CD4-positive, alpha-beta T cell treated with Interleukin-15 for 4 hours (primary cell): Measurements from ENCODE around the gene SOCS7.
A peak's percentile ranks its signal among the peaks of the same experiment; 100 is the strongest.

Experiments used
- DNase-seq: peaks from one replicate; pipeline ENCODE4 v3.0.0-alpha.2; 2020; ENCODE audit warnings: low spot score

SOCS7 gene, protein sequence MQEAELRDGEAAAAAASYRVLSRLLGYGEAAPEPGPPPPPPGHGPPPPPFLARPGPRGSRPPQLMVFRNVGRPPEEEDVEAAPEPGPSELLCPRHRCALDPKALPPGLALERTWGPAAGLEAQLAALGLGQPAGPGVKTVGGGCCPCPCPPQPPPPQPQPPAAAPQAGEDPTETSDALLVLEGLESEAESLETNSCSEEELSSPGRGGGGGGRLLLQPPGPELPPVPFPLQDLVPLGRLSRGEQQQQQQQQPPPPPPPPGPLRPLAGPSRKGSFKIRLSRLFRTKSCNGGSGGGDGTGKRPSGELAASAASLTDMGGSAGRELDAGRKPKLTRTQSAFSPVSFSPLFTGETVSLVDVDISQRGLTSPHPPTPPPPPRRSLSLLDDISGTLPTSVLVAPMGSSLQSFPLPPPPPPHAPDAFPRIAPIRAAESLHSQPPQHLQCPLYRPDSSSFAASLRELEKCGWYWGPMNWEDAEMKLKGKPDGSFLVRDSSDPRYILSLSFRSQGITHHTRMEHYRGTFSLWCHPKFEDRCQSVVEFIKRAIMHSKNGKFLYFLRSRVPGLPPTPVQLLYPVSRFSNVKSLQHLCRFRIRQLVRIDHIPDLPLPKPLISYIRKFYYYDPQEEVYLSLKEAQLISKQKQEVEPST

GRCh38 chr17:38351412-38352222, at the start of gene SOCS7:
TSS of gene SOCS7 (plus strand) at chr17:38351844. CDS start at chr17:38352053, 209 bp downstream.
- DNase-seq, result peak; percentile 92

GRCh38 chr17:38315497-38315896, 36.1 kb upstream of the SOCS7 start:
- DNase-seq, result no peak

GRCh38 chr17:38317081-38317480, 34.6 kb upstream of the SOCS7 start:
- no peak for DNase-seq

- no peak for DNase-seq
Measured at GRCh38 chr17:38320482-38320881, 31.2 kb upstream of the SOCS7 start.

- DNase-seq, result peak; percentile 69
Measured at GRCh38 chr17:38322156-38322779, 29.4 kb upstream of the SOCS7 start.

GRCh38 chr17:38322897-38323296, 28.7 kb upstream of the SOCS7 start:
- no peak for DNase-seq

DNA sequence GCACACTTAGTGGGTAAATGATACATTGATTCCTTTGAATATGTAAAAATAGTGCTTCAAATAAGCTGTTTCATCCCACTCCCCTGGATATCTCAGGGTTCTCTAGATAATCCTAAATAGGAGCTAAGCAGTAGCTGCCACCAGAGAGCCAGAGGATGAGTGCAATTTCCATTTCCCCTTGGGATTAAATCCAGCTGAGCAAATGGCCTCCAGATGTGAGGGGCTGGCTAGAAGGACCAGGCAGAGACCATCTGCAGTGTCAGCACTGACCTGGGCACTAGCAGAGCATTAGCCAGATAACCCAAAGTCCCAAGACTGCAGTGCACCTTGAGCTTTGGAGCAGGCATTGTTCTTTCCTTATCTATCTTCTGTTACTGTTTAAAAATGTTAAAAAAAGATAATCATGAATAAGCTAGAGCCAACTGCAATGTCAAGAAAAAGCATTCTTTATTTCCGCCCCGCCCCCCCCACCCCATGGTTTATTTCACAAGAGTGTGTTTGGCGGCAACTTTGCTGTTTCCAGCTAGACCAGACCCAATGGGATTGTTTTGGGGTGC, 27.4 kb upstream of the SOCS7 start:
- DNase-seq, result no peak

- DNase-seq, result no peak
Measured at GRCh38 chr17:38324772-38325171, 26.9 kb upstream of the SOCS7 start.

GRCh38 chr17:38325221-38325851, 26.3 kb upstream of the SOCS7 start:
- DNase-seq, result no peak

DNA sequence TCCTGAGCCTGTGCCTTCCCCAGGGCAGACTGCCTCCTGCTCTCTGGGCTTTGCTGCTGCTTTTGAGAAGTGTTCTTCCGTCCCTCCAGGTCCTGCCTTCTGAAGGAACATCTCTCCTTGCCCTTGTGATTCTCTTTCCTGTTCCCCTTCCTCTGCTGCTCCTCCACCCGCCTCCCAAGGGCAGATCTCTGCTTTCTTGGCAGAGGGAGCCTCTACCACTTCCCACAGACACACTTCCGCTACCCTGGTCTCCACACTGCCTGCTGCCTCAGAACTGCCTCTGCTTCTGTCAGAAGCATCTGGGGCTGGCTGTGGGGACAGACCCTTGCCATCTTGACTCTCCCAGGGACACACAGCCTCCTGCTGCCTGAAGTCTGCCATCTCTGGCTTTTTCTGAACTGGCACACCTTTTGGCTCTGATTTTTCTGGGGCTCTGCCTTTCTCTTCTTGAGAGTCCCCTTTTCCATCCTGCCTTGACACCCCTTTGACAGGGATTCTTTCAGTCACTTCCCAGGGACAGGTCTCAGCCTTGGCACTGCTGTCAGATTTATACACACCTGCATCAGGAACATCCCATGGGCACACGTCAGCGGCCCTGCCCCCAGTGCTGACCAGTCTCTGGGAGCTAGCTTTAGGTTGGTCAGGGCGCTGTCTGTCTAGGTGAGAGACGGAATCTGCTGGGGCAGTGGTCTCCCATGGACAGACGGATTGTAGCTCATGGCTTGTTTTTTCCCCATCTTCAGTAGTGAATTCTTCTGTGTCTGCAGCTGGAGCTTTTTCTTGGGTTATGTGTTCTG, 24.4 kb upstream of the SOCS7 start:
- no peak for DNase-seq

DNA sequence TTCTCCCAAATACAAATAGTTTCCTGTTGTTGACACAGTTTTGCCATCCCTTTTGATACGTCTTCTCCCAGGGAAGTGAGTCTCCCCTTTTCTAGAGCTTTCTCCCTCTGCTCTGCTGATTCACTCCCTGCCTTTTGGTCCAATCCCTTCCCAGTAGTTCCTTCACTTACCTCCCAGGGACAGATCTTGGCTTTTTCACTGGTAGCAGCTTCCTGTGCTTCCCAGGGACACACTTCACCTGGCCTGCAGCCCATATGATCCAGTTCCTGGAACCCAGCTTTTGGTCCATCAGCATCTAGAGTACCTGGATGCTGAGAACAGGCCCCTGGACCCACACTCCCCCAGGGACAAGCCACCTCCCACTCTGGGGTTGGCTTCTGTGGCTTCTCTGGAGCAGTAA, 23.7 kb upstream of the SOCS7 start:
- DNase-seq, result no peak

- DNase-seq, result no peak
Measured at GRCh38 chr17:38328620-38329019, 23.0 kb upstream of the SOCS7 start.

GRCh38 chr17:38329284-38329683, 22.4 kb upstream of the SOCS7 start:
- no peak for DNase-seq

GRCh38 chr17:38329808-38330730, 21.6 kb upstream of the SOCS7 start:
- no peak for DNase-seq

DNA sequence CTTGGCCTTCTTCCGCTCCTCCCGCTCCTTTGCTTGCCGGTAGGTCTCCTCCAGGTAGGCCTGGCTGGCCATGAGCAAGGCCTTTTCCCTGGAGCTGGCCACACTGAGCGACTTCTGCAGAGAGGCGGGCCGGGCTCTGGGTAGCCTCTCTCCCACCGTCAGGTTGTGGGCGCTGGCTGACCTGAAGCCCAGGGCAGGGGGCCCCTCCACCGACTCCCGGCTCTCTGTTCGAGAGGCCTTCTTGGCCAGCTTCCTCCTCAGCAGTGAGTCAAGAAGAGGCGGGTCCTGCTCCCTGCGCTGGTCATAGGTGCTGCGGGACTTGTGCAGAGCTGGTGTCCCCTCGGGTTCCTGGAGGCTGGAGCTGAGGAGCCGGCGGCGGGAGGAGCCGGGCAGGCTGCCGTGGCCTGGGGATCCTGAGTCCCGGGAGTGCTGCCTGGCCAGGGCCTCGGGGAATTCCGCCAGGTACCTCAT, 20.7 kb upstream of the SOCS7 start:
- DNase-seq, result no peak

DNA sequence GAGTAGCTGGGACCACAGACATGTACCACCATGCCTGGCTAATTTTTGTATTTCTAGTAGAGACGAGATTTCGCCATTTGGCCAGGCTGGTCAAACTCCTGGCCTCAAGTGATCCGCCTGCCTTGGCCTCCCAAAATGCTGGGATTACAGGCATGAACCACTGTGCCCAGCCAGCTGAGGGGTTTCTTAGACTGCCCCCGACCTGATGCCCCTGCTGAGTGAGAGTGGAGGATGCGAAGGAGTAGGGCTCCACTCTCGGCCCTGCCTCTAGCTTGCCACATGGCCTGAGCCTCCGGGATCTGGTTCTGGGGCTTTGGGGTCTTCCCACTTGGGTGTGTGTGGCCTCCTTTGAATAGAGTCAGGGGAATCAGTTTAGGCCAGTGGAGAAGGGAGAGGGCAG, 18.9 kb upstream of the SOCS7 start:
- no peak for DNase-seq

- peak; percentile 28 for DNase-seq
Measured at GRCh38 chr17:38333635-38334295, 17.9 kb upstream of the SOCS7 start.

- no peak for DNase-seq
Measured at GRCh38 chr17:38334480-38335364, 16.9 kb upstream of the SOCS7 start.
